Measurements from ENCODE around the gene ARPP19.

GRCh38 chr15:52521682-52522081, 47.1 kb downstream of the ARPP19 start:
- TF ChIP-seq CTCF (IDR thresholded peaks at IDR 0.05) (no peak), NFYB (CRISPR knock-in tag; conservative IDR thresholded peaks at IDR 0.05; ENCODE audit: low read depth) (no peak), SMAD4 (CRISPR knock-in tag; IDR thresholded peaks at IDR 0.05) (no peak), NR3C1 (CRISPR knock-in tag; conservative IDR thresholded peaks at IDR 0.05; ENCODE audit: low read depth) (no peak), TP53 (CRISPR knock-in tag; IDR thresholded peaks at IDR 0.05) (no peak), NR2C2 (CRISPR knock-in tag; IDR thresholded peaks at IDR 0.05) (no peak), ZNF263 (CRISPR knock-in tag; IDR thresholded peaks at IDR 0.05; ENCODE audit: low read depth) (no peak), TEAD1 (CRISPR knock-in tag; IDR thresholded peaks at IDR 0.05) (no peak), SOX15 (CRISPR knock-in tag; IDR thresholded peaks at IDR 0.05) (no peak), ZSCAN18 (CRISPR knock-in tag; IDR thresholded peaks at IDR 0.05) (no peak), TEAD4 (CRISPR knock-in tag; IDR thresholded peaks at IDR 0.05) (no peak), ESRRA (CRISPR knock-in tag; IDR thresholded peaks at IDR 0.05; ENCODE audit: borderline replicate concordance) (no peak)

Data from WTC11 (cell line).